ENCODE measurements around the gene ISCA1.

Gene ISCA1

GRCh38 chr9:86257391-86257790, 24.9 kb downstream of the ISCA1 start:
- no peak for DNase-seq (ENCODE audit: low read depth in 1 of 2, low spot score in 1 of 2)
- Histone ChIP-seq H3K4me3 (replicated peaks; ENCODE audit: insufficient read depth, low read length) (no peak overlapping the region), H3K27ac (replicated peaks) (no peak overlapping the region), H3K27me3 (ENCODE audit: insufficient read depth, poor library complexity, severe bottlenecking) (no peaks in the 10 kb centered on the region)
- TF ChIP-seq CTCF (IDR thresholded peaks at IDR 0.05; ENCODE audit: insufficient read depth, low read length) (no peak), REST (IDR thresholded peaks at IDR 0.05; ENCODE audit: insufficient replicate concordance, low read depth) (no peak), SPI1 (IDR thresholded peaks at IDR 0.05; ENCODE audit: borderline replicate concordance, low read depth) (no peak), POLR2AphosphoS5 (IDR thresholded peaks at IDR 0.05; ENCODE audit: low read depth) (no peak), GABPA (IDR thresholded peaks at IDR 0.05; ENCODE audit: low read depth) (no peak)

GRCh38 chr9:86256653-86257052, 25.7 kb downstream of the ISCA1 start:
- Histone ChIP-seq H3K27ac (replicated peaks) (no peak overlapping the region), H3K27me3 (ENCODE audit: insufficient read depth, poor library complexity, severe bottlenecking) (no peaks in the 10 kb centered on the region), H3K4me3 (replicated peaks; ENCODE audit: insufficient read depth, low read length) (no peak overlapping the region)
- TF ChIP-seq SPI1 (IDR thresholded peaks at IDR 0.05; ENCODE audit: borderline replicate concordance, low read depth) = no peak
- TF ChIP-seq CTCF (IDR thresholded peaks at IDR 0.05; ENCODE audit: insufficient read depth, low read length) = no peak
- no peak for TF ChIP-seq POLR2AphosphoS5 (IDR thresholded peaks at IDR 0.05; ENCODE audit: low read depth)
- no peak for TF ChIP-seq GABPA (IDR thresholded peaks at IDR 0.05; ENCODE audit: low read depth)
- TF ChIP-seq REST (IDR thresholded peaks at IDR 0.05; ENCODE audit: insufficient replicate concordance, low read depth) = no peak
- no peak for DNase-seq (ENCODE audit: low read depth in 1 of 2, low spot score in 1 of 2)

- no peak overlapping the region for H3K27ac ChIP-seq (replicated peaks)
- H3K27me3 ChIP-seq (ENCODE audit: insufficient read depth, poor library complexity, severe bottlenecking) = no peaks in the 10 kb centered on the region
- TF ChIP-seq CTCF (IDR thresholded peaks at IDR 0.05; ENCODE audit: insufficient read depth, low read length) (no peak), REST (IDR thresholded peaks at IDR 0.05; ENCODE audit: insufficient replicate concordance, low read depth) (no peak), POLR2AphosphoS5 (IDR thresholded peaks at IDR 0.05; ENCODE audit: low read depth) (no peak), SPI1 (IDR thresholded peaks at IDR 0.05; ENCODE audit: borderline replicate concordance, low read depth) (no peak), GABPA (IDR thresholded peaks at IDR 0.05; ENCODE audit: low read depth) (no peak)
- DNase-seq (ENCODE audit: low read depth in 1 of 2, low spot score in 1 of 2) = no peak
- H3K4me3 ChIP-seq (replicated peaks; ENCODE audit: insufficient read depth, low read length) = no peak overlapping the region
Measured at GRCh38 chr9:86253577-86253976, 28.8 kb downstream of the ISCA1 start.
